NCI-H1048 (cell line): ENCODE measurements around the gene ANKRD36B.
"Not testable (repeated sequence)": the region's sequence is repeated elsewhere in the genome, so short reads cannot be mapped to it uniquely, and the experiment has no call there.

Source experiments
- DNase-seq: peaks from one replicate; lab custom pipeline; 2025; lab: John Stamatoyannopoulos, UW

ANKRD36B gene

DNA sequence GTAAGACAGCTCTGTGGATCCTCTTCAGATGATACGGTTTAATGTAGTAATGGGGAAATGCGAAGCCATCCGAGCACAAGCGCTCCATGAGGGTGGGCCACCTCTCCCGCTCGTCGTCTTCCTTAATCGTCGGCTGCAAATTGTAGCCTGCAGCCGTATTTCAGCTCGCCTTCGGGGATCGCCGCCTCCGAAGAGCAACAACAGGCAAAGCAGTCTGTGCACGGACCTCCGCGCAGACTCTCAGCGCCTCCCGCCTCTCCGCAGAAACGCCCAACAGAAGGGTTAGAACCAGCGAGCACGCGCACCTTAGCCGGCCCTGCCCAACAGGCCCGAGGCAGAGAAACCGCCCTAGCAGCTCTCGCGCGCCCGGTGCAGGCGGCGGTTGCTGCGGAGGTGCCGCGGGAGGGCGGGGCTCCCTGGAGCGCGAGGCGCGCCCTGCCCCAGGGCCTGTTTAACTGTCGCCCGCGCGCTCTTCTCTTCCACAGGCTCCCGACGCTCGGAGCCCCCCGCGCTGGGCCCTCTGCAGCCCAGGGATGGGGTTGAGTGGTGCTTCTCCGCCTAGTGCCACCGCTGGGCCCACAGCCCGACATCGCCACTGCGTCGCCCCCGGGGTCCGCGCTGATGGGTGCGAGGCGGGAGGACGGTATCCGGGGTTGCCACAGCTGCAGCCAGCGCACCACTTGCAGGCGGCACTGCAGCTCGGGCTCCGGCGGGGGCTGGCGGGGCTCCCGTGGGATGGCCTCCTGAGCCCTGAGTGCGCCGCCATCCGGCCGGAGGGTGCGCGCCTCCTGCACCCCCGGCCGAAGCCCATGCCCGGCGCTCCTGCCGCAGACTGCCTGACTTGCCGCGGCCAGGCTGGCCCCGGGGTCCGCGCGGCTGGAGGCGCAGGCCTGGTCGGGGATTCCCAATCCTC is at the start of gene ANKRD36B:
ANKRD36B (minus strand) TSS at position 280 of the 913 bp plus-strand sequence; CDS start at position 88, 192 bp downstream.
- DNase-seq: not testable (repeated sequence)

DNA sequence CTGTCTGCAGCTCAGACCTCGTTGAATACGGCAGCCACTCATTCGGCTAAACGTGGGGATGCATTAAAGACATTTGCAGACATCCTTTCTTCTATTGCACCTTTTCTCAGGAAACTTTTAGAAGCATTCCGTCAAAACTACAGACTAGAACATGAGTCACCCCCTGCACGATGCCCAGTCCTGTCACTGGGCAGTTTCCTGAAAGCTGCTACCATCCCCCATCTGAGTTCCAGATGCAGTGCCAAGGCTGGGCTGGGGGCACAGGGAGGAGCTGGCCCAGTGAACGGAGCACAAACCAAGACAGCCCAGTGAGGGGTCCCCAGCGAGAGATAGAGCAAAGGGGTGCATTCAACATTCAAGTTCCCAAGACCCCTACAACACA is 36.4 kb upstream of the ANKRD36B start:
- DNase-seq: not testable (repeated sequence)

DNA sequence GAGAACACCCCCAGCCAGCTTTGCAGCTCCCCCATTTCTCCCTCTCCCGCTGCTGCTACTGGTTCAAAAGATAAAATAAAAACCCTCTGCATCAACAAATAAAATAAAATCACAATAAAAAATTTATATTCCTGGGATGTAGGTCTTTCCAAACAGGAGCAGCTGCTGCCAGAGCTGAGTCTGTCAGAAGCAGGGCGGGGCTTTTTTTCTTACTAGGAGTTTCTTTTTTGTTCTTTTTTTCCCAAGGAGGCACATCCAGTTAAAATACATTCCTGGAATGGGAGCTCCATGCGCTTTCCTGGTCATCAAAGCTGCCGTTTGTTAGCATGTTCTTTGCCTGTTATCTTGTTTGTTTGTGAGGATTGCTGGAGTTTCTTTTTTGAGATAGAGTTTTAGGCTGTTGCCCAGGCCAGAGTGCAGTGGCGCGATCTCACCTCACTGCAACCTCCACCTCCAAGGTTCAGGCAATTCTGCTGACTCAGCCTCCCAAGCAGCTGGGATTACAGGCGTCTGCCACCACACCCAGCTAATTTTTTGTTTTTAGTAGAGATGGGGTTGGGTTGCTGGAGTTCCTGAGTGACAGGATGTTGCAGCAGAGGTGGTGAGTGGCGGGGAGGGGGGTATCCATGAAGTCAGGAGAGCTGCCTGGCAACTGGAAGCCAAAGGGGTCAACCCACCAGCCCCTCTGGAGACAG is 35.8 kb upstream of the ANKRD36B start:
- DNase-seq: not testable (repeated sequence)

DNA sequence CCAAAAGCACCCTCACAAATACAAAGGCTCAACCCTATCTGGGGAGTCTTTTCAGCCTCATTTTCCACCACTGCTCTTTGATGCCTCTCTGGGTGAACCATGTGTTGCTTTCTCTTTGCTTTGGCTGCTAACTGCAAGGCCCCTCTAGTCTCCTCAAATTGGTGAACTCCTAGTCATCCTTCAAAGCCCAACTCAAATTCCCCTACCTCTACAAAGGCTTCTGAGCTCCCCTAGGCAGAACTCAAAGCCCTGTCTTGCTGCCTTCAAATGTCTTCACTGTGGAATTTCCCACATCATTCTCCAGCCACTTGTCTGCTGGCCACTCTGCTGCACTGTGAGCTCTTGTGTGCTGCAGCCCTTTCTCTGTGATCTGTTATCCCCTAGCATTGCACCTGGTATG is 33.3 kb upstream of the ANKRD36B start:
- DNase-seq: not testable (repeated sequence)

DNA sequence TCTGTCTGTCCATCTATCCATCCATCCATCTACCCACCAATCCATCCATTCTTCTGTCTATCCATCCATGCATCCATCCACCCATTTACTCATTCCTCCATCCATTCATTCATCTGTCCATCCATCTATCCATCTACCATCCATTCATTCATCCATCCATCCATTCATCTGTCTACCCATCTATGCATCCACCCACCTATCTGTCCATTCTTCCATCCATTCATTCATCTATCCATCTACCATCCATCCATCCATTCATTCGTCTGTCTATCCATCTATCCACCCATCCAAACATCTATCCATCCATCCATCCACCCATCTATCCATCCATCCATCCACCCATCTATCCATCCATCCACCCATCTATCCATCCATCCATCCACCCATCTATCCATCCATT is 30.8 kb upstream of the ANKRD36B start:
- not testable (repeated sequence) for DNase-seq

DNA sequence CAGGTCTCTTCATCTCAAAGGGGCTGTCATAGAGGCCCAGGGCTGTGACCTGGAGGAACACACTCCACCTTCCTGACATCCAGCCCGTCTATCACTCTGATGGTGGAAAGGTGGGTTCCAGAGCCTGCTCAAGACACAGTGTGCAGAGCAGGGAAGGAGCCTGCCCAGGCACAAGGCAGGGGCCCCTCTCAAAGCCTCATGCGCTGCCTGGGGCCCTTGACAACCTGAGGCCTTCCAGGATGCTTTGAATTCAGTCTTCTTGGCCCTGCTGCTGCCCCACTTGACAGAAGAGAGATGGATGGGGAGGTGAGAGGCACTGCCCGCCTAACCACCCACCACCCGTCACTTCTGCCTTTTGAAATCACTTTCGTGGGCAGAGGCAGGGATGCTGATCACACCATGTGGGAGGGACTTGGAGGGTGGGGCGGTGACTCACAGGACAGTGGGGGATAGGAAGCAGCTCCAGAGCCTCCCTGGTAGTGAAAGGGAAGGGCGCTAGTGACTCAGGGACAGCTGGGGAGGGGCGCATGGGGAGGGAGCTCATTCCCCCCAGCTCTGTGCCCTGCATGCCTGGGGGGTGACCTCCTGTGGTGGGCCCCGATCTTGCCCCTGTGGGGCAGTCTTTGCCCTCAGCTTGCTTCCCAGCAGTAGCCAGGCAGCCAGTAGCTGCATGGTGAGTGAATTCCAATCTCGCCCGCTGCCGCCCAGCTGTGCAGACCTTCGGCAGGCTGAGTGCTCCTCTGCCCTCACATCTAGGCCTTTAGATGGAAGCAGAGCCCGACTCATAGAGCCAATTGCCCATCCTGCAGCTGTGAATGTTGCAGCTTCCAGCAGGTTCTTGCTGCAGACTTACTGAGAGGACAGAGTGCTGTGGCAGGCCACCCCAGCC is 29.5 kb upstream of the ANKRD36B start:
- not testable (repeated sequence) for DNase-seq

DNA sequence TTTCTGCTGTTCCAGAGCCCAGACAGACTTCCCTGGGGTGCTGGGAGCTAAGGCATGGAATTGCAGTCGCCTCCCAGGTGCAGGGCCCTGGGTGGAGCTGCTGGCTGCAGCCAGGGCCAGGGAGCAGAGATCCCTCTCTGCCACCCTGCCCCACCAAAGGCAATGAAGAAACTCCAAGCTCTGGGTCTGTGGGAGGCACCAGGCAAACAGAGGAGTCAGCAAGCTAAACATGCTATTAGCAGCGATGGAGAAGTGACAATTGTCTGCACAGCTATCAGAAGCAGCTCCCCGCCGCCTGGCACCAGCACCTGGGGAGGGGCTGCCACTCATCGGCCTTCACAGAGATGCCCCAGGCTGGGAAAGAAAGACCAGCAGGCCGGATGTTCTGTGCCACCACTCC is 28.2 kb upstream of the ANKRD36B start:
- no peak for DNase-seq

DNA sequence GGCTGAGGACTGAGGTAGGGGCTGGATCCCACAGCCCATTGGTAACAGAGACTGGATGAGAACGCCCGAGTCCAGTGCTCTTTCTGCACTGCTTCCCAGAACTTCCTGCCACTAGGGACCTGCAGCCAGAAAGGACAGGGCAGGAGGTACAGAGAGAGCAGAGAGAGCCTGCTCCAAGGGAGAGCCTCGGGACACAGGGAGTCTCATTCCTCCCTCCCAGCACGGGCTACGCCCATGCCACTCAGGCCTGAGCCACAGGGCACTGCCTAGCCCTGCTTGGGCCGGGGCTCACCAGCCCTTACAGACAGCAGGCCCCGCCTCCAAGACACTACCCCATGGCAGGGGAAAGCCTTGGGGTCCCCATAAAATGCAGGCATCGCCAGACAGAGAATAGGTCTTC is 26.1 kb upstream of the ANKRD36B start:
- not testable (repeated sequence) for DNase-seq

DNA sequence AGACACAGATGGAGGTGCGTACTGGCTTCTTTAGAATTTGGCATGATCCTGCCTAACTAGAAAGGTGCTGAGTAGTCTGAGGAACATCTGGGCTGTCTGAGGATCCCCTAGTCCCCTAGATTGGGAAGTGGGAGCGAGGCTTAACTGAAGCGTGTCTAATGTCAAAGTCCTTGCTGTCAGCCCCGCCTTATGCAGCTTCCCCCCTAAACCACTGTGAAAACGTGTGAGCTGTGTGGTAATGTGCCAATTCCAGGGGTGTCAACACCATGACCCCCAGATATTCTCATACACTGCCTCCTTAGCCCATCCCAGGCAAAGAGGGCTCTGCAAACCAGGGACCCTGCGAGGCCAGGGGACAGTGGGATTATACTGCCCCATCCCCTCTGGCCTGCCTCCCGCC is 22.2 kb upstream of the ANKRD36B start:
- not testable (repeated sequence) for DNase-seq

DNA sequence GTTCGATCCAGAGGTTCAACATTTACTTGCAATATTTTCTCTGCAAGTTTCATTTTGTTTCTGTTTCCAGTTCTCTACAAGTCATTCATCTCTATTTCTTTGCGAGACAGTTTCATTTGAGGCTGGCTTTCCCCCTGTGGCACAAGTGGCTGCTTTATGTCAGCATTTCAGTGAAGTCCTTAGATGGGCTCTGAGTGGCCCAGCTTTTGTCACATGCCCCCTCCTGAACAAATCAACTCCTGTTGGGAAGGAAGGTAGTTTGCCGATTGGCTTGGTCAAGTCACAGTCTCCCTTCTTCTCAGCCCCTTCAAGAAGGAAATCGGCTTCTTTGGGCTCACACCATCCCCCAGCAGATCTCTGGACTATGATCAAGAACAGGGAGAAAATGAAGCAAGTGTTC is 19.1 kb upstream of the ANKRD36B start:
- not testable (repeated sequence) for DNase-seq

DNA sequence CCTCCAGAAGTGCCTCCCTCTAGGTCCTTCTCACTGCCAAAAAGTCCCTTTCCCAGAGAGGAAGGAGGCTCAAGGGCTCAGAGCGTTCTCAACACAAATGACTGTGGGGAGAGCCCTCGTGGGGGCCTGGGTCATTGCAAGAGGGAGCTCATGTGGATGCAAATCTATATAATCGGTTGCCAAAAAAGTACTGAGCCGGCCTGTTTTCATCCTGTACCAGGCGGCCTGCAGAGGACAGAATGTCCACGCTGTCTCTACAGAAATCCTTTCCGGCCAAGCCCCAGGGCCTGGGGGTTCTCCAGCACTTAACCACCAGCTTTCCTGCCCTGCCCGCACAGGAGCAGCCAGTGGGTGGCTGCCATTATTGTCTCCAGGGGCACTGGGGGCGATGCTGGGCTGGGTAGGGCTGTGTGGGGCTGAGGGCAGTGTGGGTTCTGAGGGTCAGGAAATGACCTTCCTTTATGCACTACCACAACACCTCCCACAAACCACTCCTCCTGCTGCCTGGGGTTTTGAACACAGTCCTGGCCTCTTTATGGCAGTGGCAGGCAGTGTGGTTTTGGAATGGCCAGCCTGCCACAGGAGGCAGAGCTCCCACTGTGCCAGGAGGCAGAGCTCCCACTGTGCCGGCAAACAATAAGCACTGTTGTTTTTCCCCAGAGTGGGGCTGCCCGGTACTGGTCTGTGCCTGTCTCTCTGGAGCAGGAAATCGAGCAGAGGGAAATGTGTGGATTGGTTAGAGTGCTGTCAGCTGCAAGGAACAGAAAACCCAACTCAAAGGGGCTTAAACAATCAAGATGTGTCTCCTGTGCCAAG is 16.1 kb upstream of the ANKRD36B start:
- not testable (repeated sequence) for DNase-seq

DNA sequence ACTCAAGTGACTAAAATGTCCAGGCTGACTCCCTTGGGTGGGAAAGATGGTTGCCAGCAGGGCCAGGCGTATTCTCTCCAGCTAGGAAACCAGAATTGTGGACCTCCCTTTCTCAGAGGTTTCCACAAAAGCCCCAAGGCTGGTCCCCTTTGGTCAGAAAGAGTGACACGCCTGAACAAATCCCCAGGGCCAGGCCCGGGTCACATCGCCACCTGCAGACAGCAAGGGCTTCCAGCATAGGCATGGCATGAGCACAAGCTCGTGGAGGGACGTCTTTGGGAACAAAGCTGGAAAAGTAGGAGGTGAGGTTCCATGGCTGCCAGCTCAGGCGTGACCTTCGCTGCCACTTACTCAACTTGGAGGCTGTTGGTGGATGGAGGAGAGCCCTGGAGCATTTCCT is 15.4 kb upstream of the ANKRD36B start:
- not testable (repeated sequence) for DNase-seq

DNA sequence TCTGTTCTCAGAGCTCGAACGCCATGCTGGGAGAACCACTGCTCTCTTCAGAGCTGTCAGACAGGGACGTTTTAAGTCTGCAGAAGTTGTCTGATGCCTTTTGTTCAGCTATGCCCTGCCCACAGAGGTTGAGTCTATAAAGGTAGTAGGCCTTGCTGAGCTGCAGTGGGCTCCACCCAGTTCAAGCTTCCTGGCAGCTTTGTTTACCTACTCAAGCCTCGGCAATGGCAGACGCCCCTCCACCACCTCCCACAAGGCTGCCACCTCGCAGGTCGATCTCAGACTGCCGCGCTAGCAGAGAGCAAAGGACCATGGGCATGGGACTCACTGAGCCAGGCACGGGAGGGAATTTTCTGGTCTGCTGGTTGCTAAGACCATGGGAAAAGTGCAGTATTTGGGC is 11.9 kb upstream of the ANKRD36B start:
- not testable (repeated sequence) for DNase-seq

DNA sequence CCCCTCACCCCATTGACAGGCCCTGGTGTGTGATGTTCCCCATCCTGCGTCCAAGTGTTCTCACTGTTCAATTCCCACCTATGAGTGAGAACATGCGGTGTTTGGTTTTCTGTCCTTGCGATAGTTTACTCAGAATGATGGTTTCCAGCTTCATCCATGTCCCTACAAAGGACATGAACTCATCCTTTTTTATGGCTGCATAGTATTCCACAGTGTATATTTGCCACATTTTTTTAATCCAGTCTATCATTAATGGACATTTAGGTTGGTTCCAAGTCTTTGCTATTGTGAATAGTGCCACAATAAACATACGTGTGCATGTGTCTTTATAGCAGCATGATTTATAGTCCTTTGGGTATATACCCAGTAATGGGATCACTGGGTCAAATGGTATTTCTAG is 6.5 kb upstream of the ANKRD36B start:
- DNase-seq: not testable (repeated sequence)

DNA sequence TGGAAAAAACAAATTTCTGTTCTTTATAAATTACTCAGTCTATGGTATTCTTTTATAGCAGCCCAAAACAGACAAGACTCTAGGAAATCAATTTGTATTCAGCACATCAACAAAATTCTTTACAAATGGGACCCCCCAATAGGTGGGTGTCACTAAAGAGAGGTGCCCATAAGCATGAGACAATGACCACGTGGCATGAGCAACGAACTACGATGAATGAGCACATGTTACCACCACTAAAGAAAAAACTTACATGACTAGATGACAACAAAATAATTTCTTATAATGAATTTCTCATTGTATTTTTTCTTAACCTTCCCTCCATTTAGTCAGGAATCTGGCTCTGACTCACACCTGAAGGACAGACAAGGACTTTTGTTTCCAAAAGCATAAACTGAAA is 3.8 kb upstream of the ANKRD36B start:
- DNase-seq: not testable (repeated sequence)

DNA sequence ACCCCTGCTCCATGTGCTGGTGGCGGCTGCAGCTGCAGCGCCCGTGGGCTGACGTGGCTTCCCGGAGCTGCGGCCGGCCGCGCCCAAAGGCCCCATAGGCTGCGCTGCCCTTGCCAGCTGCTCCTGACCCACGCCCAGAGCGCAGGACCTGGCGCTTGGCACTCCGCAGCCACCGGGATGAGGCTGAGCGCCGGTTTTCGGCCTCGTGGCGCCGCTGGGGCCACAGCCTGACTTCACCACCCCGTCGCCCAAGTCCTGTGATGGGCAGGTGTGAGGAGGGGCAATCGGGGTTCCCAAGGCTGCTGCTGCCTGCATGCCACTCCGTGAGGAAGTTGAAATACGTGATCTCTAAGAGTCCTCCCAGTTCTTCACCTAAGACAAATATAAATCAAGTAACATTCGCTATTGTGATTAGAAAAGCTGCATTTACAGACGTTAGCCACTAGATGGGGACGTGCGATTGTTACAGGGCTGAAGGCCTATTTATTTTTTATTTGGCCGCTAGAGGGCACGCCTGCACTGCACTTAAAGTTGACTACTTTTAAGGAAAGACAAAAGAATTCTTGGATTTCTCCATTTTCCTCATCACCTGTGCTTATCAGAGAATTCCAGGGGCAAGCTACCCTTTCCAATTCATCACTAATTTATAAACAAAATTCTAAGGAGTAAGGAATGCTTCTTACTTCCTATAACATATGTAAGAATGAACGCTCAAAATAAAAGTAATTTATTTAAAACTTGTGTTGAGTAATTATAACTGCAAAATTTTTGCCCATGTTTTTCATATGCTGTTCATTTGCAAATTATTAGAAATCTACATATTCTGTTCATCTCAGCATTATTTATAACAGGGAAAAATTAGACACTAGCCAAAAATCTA is 1.1 kb upstream of the ANKRD36B start:
- not testable (repeated sequence) for DNase-seq

DNA sequence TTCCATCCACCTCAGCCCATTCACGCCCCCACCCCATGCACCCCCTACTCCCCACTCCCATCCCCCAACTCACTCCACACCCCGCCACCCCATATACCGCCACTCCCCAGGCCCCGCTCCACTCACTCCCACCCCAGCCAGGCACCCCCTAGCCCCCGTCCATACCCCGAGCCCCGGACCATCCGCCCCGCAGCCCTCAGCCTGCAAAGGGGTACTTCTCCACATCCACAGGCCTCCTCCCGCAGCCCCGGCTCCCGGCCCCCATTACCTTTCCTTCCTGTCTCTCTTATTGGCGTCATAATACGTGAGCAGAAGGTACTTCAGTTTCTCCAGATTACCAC is 450 bp downstream of the ANKRD36B start:
- DNase-seq: not testable (repeated sequence)

DNA sequence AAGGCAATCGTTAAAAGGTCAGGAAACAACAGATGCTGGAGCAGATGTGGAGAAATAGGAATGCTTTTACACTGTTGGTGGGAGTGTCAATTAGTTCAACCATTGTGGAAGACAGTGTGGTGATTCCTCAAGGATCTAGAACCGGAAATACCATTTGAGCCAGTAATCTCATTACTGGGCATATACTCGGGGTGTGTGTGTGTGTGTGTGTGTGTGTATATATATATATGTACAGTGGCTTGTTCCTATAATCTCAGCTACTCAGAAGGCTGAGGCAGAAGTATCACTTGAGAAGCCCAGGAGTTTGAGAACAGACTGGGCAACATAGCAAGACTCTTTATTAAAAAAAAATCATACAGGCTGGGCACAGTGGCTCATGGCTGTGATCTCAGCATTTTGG is 24.0 kb downstream of the ANKRD36B start:
- not testable (repeated sequence) for DNase-seq

DNA sequence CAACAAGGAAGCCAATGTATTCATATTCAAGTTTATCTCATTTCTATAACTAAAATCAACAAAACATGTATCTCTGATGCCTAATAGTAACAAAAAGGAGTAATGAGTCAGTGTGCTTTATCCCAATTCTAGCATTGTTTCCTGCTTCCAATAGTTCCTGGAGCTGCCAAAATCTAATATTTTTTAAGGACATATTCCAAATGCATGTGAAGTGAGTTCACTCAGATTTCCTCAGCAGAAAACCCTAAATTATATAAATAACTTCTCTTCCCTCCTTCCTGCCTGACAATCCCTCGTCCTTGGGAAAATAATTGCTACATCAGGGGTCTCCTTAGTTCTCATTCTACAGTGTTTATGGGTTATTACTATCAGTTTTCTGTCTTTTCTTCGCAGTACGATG is 37.3 kb downstream of the ANKRD36B start:
- not testable (repeated sequence) for DNase-seq

DNA sequence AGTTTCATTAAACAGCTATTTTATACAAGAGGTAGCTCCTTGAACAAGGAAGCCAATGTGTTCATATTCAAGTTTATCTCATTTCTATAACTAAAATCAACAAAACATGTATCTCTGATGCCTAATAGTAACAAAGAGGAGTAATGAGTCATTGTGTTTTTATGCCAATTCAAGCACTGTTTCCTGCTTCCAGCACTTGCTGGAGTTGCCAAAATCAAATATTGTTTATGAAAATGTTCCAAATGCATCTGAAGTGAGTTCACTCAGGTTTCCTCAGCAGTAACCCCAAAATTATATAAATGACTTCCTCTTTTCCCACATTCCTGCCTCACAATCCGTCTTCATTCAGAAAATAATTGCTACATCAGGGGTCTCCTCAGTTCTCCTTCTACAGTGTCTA is 39.2 kb downstream of the ANKRD36B start:
- DNase-seq: not testable (repeated sequence)
